HCT116 (cell line): ENCODE results near the gene KRT79. TPM values are rescaled to one million over a fixed set of nuclear protein-coding genes. Genes with fewer than 3 reads are reported as not detected.

ENCODE experiments used
- ATAC-seq: fragments of 200-7000 bp; cut with Tn5 transposase; 2 replicates; pipeline ENCODE4 v1.9.1; 2020; ENCODE audit warnings: mild to moderate bottlenecking, moderate library complexity
- BruUV-seq: library from RNA; stranded (reverse); fragments of 400-500 nt; replicated peaks from 2 replicates; lab custom pipeline; 2021; lab: Mats Ljungman, UMichigan
- CTCF ChIA-PET: fragments of 300-600 bp; sonication (Branson Sonifier 250); formaldehyde crosslinking; loops from one replicate; lab custom pipeline; 2021; ENCODE audit warnings: antibody characterized with exemption; lab: Charles Lee
- POLR2A ChIA-PET: fragments of 300-600, 350-600 bp; sonication (Branson Sonifier 250); formaldehyde crosslinking; loops from one replicate; lab custom pipeline; 2021; ENCODE audit warnings: antibody characterized with exemption; lab: Charles Lee
- RAD21 ChIA-PET, 2 experiments: fragments of 300-600 bp; sonication (Branson Sonifier 250); formaldehyde crosslinking; loops; one replicate each; lab custom pipeline; 2023; ENCODE audit warnings: low total read pairs in 2 of 2; ENCODE audit not compliant: uncharacterized antibody in 2 of 2, unreplicated experiment in 2 of 2, low non-redundant PET in 1 of 2; lab: Charles Lee
- DNase-seq: peaks from one replicate; pipeline ENCODE4 v3.0.0-alpha.2; 2010; ENCODE audit warnings: low read depth, low spot score
- H2AFZ ChIP-seq: fragments of 200-600 bp; shearing (Covaris generic), sonication (generic); 2 replicates; pipeline ENCODE4 v1.6.1; 2017; ENCODE audit warnings: low read depth, mixed run types, mixed read lengths, antibody characterized with exemption, low read length; ENCODE audit not compliant: poor library complexity, severe bottlenecking
- H3K27ac ChIP-seq: 2 replicates; pipeline ENCODE4 v1.5.1; 2012; ENCODE audit warnings: low read depth, low read length
- H3K27me3 ChIP-seq: fragments of 200-600 bp; sonication (generic); 2 replicates; pipeline ENCODE4 v1.6.1; 2016; ENCODE audit warnings: mixed run types, low read length, mixed read lengths; ENCODE audit not compliant: insufficient read depth
- H3K36me3 ChIP-seq, 2 experiments: fragments of 200-500 bp in 1 of 2; fragments of 200-600 bp in 1 of 2; sonication (Bioruptor generic) in 1 of 2; sonication (generic) in 1 of 2; 2 replicates each; pipeline versions ENCODE4 v1.5.1 to v1.6.1; 2014 to 2016; ENCODE audit warnings: low read length in 2 of 2, inconsistent platforms in 1 of 2, mixed read lengths in 1 of 2, mixed run types in 1 of 2; ENCODE audit not compliant: insufficient read depth in 2 of 2, control insufficient read depth in 1 of 2
- H3K4me1 ChIP-seq, 2 experiments: fragments of 200-600 bp in 1 of 2; sonication (generic) in 1 of 2; 2 replicates each; pipeline versions ENCODE4 v1.5.1 to v1.6.1; 2012 to 2017; ENCODE audit warnings: low read length in 2 of 2, inconsistent platforms in 1 of 2, mild to moderate bottlenecking in 1 of 2, mixed read lengths in 1 of 2, mixed run types in 1 of 2, moderate library complexity in 1 of 2; ENCODE audit not compliant: insufficient read depth in 2 of 2, control insufficient read depth in 1 of 2
- H3K4me2 ChIP-seq: fragments of 200-600 bp; sonication (generic); 2 replicates; pipeline ENCODE4 v1.6.1; 2017; ENCODE audit warnings: mixed run types, low read length, mixed read lengths
- H3K4me3 ChIP-seq, 2 experiments: fragments of 200-600 bp in 1 of 2; sonication (generic) in 1 of 2; replicated peaks in 1 of 2; 2 replicates each; pipeline ENCODE4 v1.5.1; 2011 to 2016; ENCODE audit warnings: low read length in 2 of 2, control low read depth in 1 of 2, low read depth in 1 of 2, mild to moderate bottlenecking in 1 of 2, mixed read lengths in 1 of 2, mixed run types in 1 of 2
- H3K79me2 ChIP-seq: fragments of 200-600 bp; sonication (generic); 2 replicates; pipeline ENCODE4 v1.6.1; 2017; ENCODE audit warnings: mild to moderate bottlenecking, mixed run types, low read length, moderate library complexity, mixed read lengths; ENCODE audit not compliant: insufficient read depth
- H3K9ac ChIP-seq: fragments of 200-600 bp; sonication (generic); 2 replicates; pipeline ENCODE4 v1.6.1; 2016; ENCODE audit warnings: low read length, mixed read lengths
- H3K9me2 ChIP-seq: fragments of 200-600 bp; sonication (generic), shearing (Covaris generic); 2 replicates; pipeline ENCODE4 v1.6.1; 2017; ENCODE audit warnings: mixed run types, mild to moderate bottlenecking, moderate library complexity; ENCODE audit not compliant: insufficient read depth
- H3K9me3 ChIP-seq, 2 experiments: fragments of 200-500 bp in 1 of 2; fragments of 200-600 bp in 1 of 2; sonication (Bioruptor generic) in 1 of 2; sonication (generic) in 1 of 2; 2 replicates each; pipeline ENCODE4 v1.6.1; 2014 to 2017; ENCODE audit warnings: low read length in 2 of 2, mixed read lengths in 2 of 2, inconsistent platforms in 1 of 2, low read depth in 1 of 2, mild to moderate bottlenecking in 1 of 2, mixed run types in 1 of 2, moderate library complexity in 1 of 2; ENCODE audit not compliant: control insufficient read depth in 1 of 2, insufficient read depth in 1 of 2
- H4K20me1 ChIP-seq: fragments of 200-600 bp; sonication (generic), shearing (Covaris generic); 2 replicates; pipeline ENCODE4 v1.6.1; 2017; ENCODE audit warnings: mixed run types, mild to moderate bottlenecking, moderate library complexity; ENCODE audit not compliant: insufficient read depth
- ATF3 ChIP-seq: IDR thresholded peaks from 2 replicates; pipeline ENCODE4 v1.6.1; 2012
- CBX3 ChIP-seq: IDR thresholded peaks from 2 replicates; pipeline ENCODE4 v1.6.1; 2012; ENCODE audit warnings: low read depth
- CEBPB ChIP-seq: IDR thresholded peaks from 2 replicates; pipeline ENCODE4 v1.6.1; 2012; ENCODE audit warnings: low read depth
- EGR1 ChIP-seq: IDR thresholded peaks from 2 replicates; pipeline ENCODE4 v1.6.1; 2012; ENCODE audit warnings: low read depth
- ELF1 ChIP-seq: IDR thresholded peaks from 2 replicates; pipeline ENCODE4 v1.6.1; 2012; ENCODE audit warnings: low read depth, borderline replicate concordance
- EZH2 ChIP-seq: fragments of 200-600 bp; sonication (generic); IDR thresholded peaks from 2 replicates; pipeline ENCODE4 v1.6.1; 2017; ENCODE audit warnings: antibody characterized with exemption, mixed run types
- FOSL1 ChIP-seq: IDR thresholded peaks from 2 replicates; pipeline ENCODE4 v1.6.1; 2012; ENCODE audit warnings: low read depth
- MAX ChIP-seq: IDR thresholded peaks from 2 replicates; pipeline ENCODE4 v1.6.1; 2012
- POLR2AphosphoS5 ChIP-seq: IDR thresholded peaks from 2 replicates; pipeline ENCODE4 v1.6.1; 2011; ENCODE audit warnings: mild to moderate bottlenecking, low read depth, low read length, moderate library complexity
- RAD21 ChIP-seq: IDR thresholded peaks from 2 replicates; pipeline ENCODE4 v1.6.1; 2012; ENCODE audit warnings: low read depth, mild to moderate bottlenecking
- SIN3A ChIP-seq: IDR thresholded peaks from 2 replicates; pipeline ENCODE4 v1.6.1; 2012; ENCODE audit warnings: low read depth
- SRF ChIP-seq: IDR thresholded peaks from 2 replicates; pipeline ENCODE4 v1.6.1; 2012; ENCODE audit warnings: low read depth
- TCF7L2 ChIP-seq: IDR thresholded peaks from 2 replicates; pipeline ENCODE4 v1.7.0; 2011; ENCODE audit warnings: borderline replicate concordance, inconsistent platforms; ENCODE audit not compliant: insufficient read depth, insufficient read length; ENCODE audit errors: extremely low read depth
- YY1 ChIP-seq: IDR thresholded peaks from 2 replicates; pipeline ENCODE4 v1.6.1; 2011; ENCODE audit warnings: low read length, low read depth, moderate library complexity, mild to moderate bottlenecking; ENCODE audit not compliant: insufficient replicate concordance; ENCODE audit errors: extremely low read depth
- ZFX ChIP-seq: fragments of 450-650 bp; IDR thresholded peaks from 2 replicates; pipeline ENCODE4 v1.6.1; 2017
- ZNF274 ChIP-seq: fragments of 200-500 bp; sonication (Bioruptor generic); IDR thresholded peaks from 2 replicates; pipeline ENCODE4 v1.6.1; 2014; ENCODE audit warnings: mild to moderate bottlenecking, low read depth, low read length, inconsistent platforms
- intact Hi-C: fragments of 100-400 bp; cut with micrococcal nuclease; formaldehyde crosslinking; loops from 2 replicates; pipeline ENCODE4 v1.10.0; 2022
- total RNA-seq: library from RNA; stranded (reverse); gene quantifications from one replicate; pipeline ENCODE4 v1.2.1, GENCODE V29; 2021; ENCODE audit not compliant: unreplicated experiment
- TF ChIP-seq, protein P1 (sequence below): IDR thresholded peaks from 2 replicates; pipeline ENCODE4 v1.6.1; 2012; ENCODE audit warnings: low read depth
- TF ChIP-seq, protein P2 (sequence below), 3 experiments: fragments of 200-600 bp in 1 of 3; sonication (generic) in 1 of 3; IDR thresholded peaks in 2 of 3; conservative IDR thresholded peaks in 1 of 3; 2 replicates each; pipeline ENCODE4 v1.5.1; 2012 to 2017; ENCODE audit warnings: low read depth in 2 of 3, low read length in 2 of 3, antibody characterized with exemption in 1 of 3, borderline replicate concordance in 1 of 3, control low read depth in 1 of 3, mild to moderate bottlenecking in 1 of 3, mixed read lengths in 1 of 3, mixed run types in 1 of 3, moderate library complexity in 1 of 3; ENCODE audit not compliant: insufficient read depth in 1 of 3
- TF ChIP-seq, protein P3 (sequence below): IDR thresholded peaks from 2 replicates; pipeline ENCODE4 v1.6.1; 2011; ENCODE audit warnings: mild to moderate bottlenecking, low read length, moderate library complexity; ENCODE audit not compliant: insufficient replicate concordance; ENCODE audit errors: extremely low read depth

The KRT79 gene
- total RNA-seq, 1 experiment from 2014 or later, result not detected

DNA sequence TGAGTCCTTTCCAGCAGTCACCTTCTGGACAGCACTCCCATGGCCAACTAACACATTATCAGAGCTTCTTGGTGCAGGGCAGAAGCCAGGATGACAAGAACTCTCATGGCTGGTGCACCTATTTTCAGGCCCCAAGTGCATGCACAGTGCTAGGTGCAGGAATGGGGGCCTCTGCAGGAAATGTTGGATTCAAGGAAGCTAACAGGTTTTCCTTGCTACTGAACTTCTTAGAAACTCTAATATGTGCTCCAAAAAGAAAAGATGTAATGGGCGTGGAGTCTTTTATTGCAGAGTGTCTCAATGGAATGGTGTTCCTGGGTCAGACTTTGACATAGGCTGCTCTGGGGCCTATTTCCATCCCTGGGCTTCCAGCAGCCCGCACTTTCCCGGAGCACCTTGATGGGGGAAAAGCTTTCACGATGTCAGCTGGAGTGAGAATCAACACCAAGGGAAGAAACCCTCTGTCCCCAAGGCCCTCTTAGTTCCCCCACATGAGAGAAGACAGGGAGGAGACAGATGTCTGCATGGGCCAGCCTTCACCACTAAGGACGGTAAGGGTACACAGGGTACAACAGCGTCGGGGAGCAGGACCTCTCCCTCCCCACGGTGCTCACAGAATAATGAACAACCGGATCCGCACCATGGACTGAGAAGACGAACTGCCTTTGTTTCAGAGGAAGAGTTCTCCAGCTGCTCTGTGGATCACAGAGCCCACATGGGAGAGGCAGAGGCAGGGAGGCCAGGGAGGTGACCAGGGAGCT is 45.1 kb downstream of the KRT79 start:
- no peaks in the 10 kb centered on the region for H4K20me1 ChIP-seq
- no peaks in the 10 kb centered on the region for H3K36me3 ChIP-seq
- H3K4me3 ChIP-seq, result no peak overlapping the region
- no peaks in the 10 kb centered on the region for H3K9me3 ChIP-seq
- no peak for DNase-seq
- no peak for ATAC-seq
- ChIA-PET POLR2A (interaction anchor here (0.6 kb wide), 1 partner anchor 12 kb away, joined by 3 read pairs; the partner anchor contains the start of gene KRT76), RAD21 (no interaction called here), CTCF (no interaction called here)
- H3K27ac ChIP-seq, result no peak overlapping the region
- peaks cover 0 to under 1% of the 10 kb centered on the region in 2 experiments; a peak in 1 of 4 replicates for H3K4me1 ChIP-seq
- BruUV-seq, result no TSS peak
- no peaks in the 10 kb centered on the region for H3K79me2 ChIP-seq
- no peak overlapping the region for H3K9ac ChIP-seq
- H3K4me2 ChIP-seq, result no peak overlapping the region
- peaks cover 5% of the 10 kb centered on the region; the same call in 1 of the 2 replicates for H3K27me3 ChIP-seq
- no peak overlapping the region for H2AFZ ChIP-seq
- intact Hi-C loops, result no loop called here
- H3K9me2 ChIP-seq, result no peaks in the 10 kb centered on the region
- no peak for TF ChIP-seq CEBPB
- TF ChIP-seq SRF, result no peak
- TF ChIP-seq TCF7L2, result no peak
- no peak for TF ChIP-seq POLR2AphosphoS5
- no peak for TF ChIP-seq SIN3A
- no peak for TF ChIP-seq ELF1
- no peak for TF ChIP-seq EZH2
- no peak for TF ChIP-seq ATF3
- TF ChIP-seq ZFX, result no peak
- TF ChIP-seq FOSL1, result no peak
- TF ChIP-seq, protein P1, sequence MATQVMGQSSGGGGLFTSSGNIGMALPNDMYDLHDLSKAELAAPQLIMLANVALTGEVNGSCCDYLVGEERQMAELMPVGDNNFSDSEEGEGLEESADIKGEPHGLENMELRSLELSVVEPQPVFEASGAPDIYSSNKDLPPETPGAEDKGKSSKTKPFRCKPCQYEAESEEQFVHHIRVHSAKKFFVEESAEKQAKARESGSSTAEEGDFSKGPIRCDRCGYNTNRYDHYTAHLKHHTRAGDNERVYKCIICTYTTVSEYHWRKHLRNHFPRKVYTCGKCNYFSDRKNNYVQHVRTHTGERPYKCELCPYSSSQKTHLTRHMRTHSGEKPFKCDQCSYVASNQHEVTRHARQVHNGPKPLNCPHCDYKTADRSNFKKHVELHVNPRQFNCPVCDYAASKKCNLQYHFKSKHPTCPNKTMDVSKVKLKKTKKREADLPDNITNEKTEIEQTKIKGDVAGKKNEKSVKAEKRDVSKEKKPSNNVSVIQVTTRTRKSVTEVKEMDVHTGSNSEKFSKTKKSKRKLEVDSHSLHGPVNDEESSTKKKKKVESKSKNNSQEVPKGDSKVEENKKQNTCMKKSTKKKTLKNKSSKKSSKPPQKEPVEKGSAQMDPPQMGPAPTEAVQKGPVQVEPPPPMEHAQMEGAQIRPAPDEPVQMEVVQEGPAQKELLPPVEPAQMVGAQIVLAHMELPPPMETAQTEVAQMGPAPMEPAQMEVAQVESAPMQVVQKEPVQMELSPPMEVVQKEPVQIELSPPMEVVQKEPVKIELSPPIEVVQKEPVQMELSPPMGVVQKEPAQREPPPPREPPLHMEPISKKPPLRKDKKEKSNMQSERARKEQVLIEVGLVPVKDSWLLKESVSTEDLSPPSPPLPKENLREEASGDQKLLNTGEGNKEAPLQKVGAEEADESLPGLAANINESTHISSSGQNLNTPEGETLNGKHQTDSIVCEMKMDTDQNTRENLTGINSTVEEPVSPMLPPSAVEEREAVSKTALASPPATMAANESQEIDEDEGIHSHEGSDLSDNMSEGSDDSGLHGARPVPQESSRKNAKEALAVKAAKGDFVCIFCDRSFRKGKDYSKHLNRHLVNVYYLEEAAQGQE, result no peak
- TF ChIP-seq, protein P2, sequence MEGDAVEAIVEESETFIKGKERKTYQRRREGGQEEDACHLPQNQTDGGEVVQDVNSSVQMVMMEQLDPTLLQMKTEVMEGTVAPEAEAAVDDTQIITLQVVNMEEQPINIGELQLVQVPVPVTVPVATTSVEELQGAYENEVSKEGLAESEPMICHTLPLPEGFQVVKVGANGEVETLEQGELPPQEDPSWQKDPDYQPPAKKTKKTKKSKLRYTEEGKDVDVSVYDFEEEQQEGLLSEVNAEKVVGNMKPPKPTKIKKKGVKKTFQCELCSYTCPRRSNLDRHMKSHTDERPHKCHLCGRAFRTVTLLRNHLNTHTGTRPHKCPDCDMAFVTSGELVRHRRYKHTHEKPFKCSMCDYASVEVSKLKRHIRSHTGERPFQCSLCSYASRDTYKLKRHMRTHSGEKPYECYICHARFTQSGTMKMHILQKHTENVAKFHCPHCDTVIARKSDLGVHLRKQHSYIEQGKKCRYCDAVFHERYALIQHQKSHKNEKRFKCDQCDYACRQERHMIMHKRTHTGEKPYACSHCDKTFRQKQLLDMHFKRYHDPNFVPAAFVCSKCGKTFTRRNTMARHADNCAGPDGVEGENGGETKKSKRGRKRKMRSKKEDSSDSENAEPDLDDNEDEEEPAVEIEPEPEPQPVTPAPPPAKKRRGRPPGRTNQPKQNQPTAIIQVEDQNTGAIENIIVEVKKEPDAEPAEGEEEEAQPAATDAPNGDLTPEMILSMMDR (IDR thresholded peaks at IDR 0.05 in 2 of 3, conservative IDR thresholded peaks at IDR 0.05 in 1 of 3; ENCODE audit: borderline replicate concordance in 1 of 3, insufficient read depth in 1 of 3, low read depth in 2 of 3, low read length in 2 of 3), result no peak
- TF ChIP-seq MAX, result no peak
- TF ChIP-seq ZNF274, result no peak
- no peak for TF ChIP-seq RAD21
- TF ChIP-seq, protein P3, sequence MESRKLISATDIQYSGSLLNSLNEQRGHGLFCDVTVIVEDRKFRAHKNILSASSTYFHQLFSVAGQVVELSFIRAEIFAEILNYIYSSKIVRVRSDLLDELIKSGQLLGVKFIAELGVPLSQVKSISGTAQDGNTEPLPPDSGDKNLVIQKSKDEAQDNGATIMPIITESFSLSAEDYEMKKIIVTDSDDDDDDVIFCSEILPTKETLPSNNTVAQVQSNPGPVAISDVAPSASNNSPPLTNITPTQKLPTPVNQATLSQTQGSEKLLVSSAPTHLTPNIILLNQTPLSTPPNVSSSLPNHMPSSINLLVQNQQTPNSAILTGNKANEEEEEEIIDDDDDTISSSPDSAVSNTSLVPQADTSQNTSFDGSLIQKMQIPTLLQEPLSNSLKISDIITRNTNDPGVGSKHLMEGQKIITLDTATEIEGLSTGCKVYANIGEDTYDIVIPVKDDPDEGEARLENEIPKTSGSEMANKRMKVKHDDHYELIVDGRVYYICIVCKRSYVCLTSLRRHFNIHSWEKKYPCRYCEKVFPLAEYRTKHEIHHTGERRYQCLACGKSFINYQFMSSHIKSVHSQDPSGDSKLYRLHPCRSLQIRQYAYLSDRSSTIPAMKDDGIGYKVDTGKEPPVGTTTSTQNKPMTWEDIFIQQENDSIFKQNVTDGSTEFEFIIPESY, result no peak
- no peak for TF ChIP-seq EGR1
- no peak for TF ChIP-seq CBX3
- TF ChIP-seq YY1, result no peak
